Ovary (tissue), 9 donors: ENCODE measurements around the gene CCDC85B. TPM values are rescaled to one million over a fixed set of nuclear protein-coding genes. Genes with fewer than 3 reads are reported as not detected.

ENCODE experiments used
- DNase-seq, 5 donors: peaks; one replicate each; pipeline ENCODE4 v3.0.0-alpha.2; 2019 to 2020
- H3K27ac ChIP-seq, 2 donors: fragments of 200-600 bp; one replicate each; pipeline versions ENCODE4 v1.5.1 to v1.8.0; 2019 to 2022
- H3K27me3 ChIP-seq: fragments of 200-600 bp; one replicate; pipeline ENCODE4 v1.8.0; 2022
- H3K36me3 ChIP-seq: fragments of 200-600 bp; sonication (generic); one replicate; pipeline ENCODE4 v1.5.1; 2019
- H3K4me1 ChIP-seq: one replicate; pipeline ENCODE4 v1.8.1; 2013; ENCODE audit warnings: mild to moderate bottlenecking, moderate library complexity; ENCODE audit not compliant: insufficient read depth
- H3K4me3 ChIP-seq: fragments of 200-600 bp; sonication (generic); one replicate; pipeline ENCODE4 v1.5.1; 2017
- H3K9me3 ChIP-seq, 2 donors: fragments of 200-600 bp in 1 of 2; sonication (generic) in 1 of 2; one replicate each; pipeline versions ENCODE4 v1.5.1 to v1.8.1; 2013 to 2019; ENCODE audit warnings: mild to moderate bottlenecking in 1 of 2, moderate library complexity in 1 of 2
- EP300 ChIP-seq: sonication (generic); formaldehyde crosslinking; IDR thresholded peaks from one replicate; pipeline ENCODE4 v1.6.1; 2017; ENCODE audit warnings: antibody characterized with exemption
- POLR2A ChIP-seq: fragments of 450-650 bp; IDR thresholded peaks from one replicate; pipeline ENCODE4 v1.6.1; 2017; ENCODE audit warnings: antibody characterized with exemption, mild to moderate bottlenecking, moderate library complexity
- WGBS, 3 donors: extraction: QIAGEN DNeasy Blood & Tissue Kit in 1 of 3; methylation state at CpG; one replicate each; pipeline versions ENCODE4 v1.1.5 to v1.1.7; 2013 to 2017; 5-methylcytosine and 5-hydroxymethylcytosine counted together
- intact Hi-C, 4 donors: fragments of 100-400 bp; cut with DNase I; formaldehyde crosslinking; loops; one replicate each; pipeline versions ENCODE4 v1.11.0 to v1.15.1; 2022 to 2023
- polyA plus RNA-seq, 2 donors: library from polyadenylated mRNA; stranded (reverse); fragments of 200-250 nt in 1 of 2; fragments of 350-450 nt in 1 of 2; fragmentation: Illumina TruSeq in 1 of 2; extraction: RNeasy Lipid Tissue Mini Kit (QIAGEN cat#74804) in 1 of 2; gene quantifications; one replicate each; pipeline ENCODE4 v1.2.3, GENCODE V29; 2013 to 2014
- total RNA-seq, 7 donors: library from RNA; depleted of rRNA in 2 of 7; stranded (reverse); fragments of >200 nt in 2 of 7; fragmentation: NEBNext Ultra II Directional in 3 of 7; extraction: Animal tissue kit (Norgen Biotek cat#: 25700) in 3 of 7; gene quantifications; one replicate each; pipeline versions ENCODE4 v1.1.0 to v1.2.4, GENCODE V29; 2016 to 2023
- TF ChIP-seq, protein P1 (sequence below), 3 donors: fragments of 450-650 bp in 2 of 3; fragments of 200-600 bp in 1 of 3; IDR thresholded peaks; one replicate each; pipeline versions ENCODE4 v1.5.1 to v1.8.0; 2016 to 2022; ENCODE audit warnings: antibody characterized with exemption in 3 of 3, mild to moderate bottlenecking in 1 of 3
- donor health status: DM: no; HTN: no; CAD: no; lungs with moderate emphysema.
- donor health status: DM: no; HTN: no; CAD: no.
- donor health status: Bipolar disorder and iron deficiency.
- donor health status: DM: yes; HTN: yes; CAD: no.
- donor health status: DM: no; HTN: no; CAD: no.
- donor health status: DM: yes; HTN: yes; CAD: no.

CCDC85B gene
- total and polyA plus RNA-seq, 9 donors, result 31.5 to 85.0 (median 55.6) TPM; not detected in 1

DNA sequence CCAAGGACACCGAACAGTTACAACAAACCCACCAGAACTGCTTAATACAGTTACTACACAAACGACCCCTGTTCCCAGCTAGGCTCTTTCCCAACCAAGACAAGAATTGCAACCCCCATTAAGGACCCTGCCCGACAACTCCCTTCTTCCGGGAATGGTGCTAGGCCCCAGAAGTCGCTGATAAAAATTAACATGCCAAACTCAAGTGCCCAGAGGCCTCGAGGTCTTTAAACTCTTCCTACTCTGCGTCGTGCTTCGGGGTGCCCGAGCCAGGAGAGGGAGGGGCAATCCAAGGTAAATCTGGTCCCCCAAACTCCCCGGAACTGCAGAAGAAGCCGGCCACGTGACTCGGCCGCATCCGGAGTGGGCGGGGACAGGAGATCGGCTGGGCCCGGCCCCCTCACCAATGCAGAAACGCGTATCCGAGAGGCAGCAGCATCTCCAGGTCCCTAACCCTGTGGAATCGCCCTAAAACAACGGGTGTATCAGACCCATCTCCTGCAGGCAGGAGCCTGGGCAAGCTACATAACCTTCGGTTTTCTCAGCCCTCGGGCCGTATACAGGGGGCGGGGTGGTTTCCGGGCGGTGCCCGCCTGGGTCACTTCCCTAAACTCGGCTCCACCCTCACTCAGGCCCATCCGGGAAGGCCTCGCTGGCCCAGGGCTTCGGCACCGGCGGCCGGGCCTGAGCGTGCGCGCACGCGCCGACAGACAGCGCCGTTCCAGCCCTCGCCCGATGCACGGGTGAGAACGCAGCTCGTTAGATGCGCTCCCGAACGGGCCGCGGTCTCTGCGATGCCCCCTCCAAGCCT lies 33.6 kb upstream of the CCDC85B start:
- intact Hi-C loops, result no loop called here
- TF ChIP-seq EP300 (peak; percentile 80), POLR2A (peak; percentile 60)
- TF ChIP-seq, protein P1, sequence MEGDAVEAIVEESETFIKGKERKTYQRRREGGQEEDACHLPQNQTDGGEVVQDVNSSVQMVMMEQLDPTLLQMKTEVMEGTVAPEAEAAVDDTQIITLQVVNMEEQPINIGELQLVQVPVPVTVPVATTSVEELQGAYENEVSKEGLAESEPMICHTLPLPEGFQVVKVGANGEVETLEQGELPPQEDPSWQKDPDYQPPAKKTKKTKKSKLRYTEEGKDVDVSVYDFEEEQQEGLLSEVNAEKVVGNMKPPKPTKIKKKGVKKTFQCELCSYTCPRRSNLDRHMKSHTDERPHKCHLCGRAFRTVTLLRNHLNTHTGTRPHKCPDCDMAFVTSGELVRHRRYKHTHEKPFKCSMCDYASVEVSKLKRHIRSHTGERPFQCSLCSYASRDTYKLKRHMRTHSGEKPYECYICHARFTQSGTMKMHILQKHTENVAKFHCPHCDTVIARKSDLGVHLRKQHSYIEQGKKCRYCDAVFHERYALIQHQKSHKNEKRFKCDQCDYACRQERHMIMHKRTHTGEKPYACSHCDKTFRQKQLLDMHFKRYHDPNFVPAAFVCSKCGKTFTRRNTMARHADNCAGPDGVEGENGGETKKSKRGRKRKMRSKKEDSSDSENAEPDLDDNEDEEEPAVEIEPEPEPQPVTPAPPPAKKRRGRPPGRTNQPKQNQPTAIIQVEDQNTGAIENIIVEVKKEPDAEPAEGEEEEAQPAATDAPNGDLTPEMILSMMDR (IDR thresholded peaks at IDR 0.05), result no peak
- peak overlapping the region; percentile 77 to 86 for H3K27ac ChIP-seq
- peak; percentile 73 to 86 (median 82) for DNase-seq
- H3K4me1 ChIP-seq, result peaks cover 4% of the 10 kb centered on the region
- H3K9me3 ChIP-seq, result no peaks in the 10 kb centered on the region
- no peaks in the 10 kb centered on the region for H3K27me3 ChIP-seq
- peak overlapping the region; percentile 70 for H3K4me3 ChIP-seq
- H3K36me3 ChIP-seq, result no peaks in the 10 kb centered on the region
- WGBS, 3 donors, result 2 to 3% (median 2%) methylated on average over 35 to 57 of the region's 57 CpGs

DNA sequence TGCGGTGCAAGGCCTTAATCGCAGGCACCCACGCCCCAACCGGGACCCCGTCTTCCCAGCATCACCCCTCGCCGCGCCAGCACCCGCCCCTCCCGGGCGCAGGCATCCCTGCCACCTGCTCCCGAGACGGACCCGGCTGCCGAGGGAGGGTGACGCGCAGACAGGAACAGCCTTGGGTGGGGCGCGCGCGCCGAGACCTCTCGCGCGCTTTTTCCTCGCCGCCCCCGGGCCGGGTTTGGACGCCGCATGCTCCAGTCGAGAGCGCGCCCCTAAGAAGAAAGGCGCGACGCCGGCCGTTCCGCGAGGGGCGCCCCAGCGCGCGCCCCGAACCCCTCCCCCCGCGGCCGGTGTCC lies 33.0 kb upstream of the CCDC85B start:
- H3K4me1 ChIP-seq, result peaks cover 4% of the 10 kb centered on the region
- intact Hi-C loops, result no loop called here
- no peak for TF ChIP-seq POLR2A
- TF ChIP-seq EP300, result no peak
- TF ChIP-seq, protein P1 (IDR thresholded peaks at IDR 0.05), result no peak
- DNase-seq, result peak; percentile 56 to 79 (median 75)
- WGBS, 3 donors, result 0% methylated on average over 18 to 49 of the region's 49 CpGs
- no peaks in the 10 kb centered on the region for H3K9me3 ChIP-seq
- H3K4me3 ChIP-seq, result peak overlapping the region; percentile 70
- H3K36me3 ChIP-seq, result no peaks in the 10 kb centered on the region
- peak overlapping the region; percentile 77 to 86 for H3K27ac ChIP-seq
- H3K27me3 ChIP-seq, result no peaks in the 10 kb centered on the region

DNA sequence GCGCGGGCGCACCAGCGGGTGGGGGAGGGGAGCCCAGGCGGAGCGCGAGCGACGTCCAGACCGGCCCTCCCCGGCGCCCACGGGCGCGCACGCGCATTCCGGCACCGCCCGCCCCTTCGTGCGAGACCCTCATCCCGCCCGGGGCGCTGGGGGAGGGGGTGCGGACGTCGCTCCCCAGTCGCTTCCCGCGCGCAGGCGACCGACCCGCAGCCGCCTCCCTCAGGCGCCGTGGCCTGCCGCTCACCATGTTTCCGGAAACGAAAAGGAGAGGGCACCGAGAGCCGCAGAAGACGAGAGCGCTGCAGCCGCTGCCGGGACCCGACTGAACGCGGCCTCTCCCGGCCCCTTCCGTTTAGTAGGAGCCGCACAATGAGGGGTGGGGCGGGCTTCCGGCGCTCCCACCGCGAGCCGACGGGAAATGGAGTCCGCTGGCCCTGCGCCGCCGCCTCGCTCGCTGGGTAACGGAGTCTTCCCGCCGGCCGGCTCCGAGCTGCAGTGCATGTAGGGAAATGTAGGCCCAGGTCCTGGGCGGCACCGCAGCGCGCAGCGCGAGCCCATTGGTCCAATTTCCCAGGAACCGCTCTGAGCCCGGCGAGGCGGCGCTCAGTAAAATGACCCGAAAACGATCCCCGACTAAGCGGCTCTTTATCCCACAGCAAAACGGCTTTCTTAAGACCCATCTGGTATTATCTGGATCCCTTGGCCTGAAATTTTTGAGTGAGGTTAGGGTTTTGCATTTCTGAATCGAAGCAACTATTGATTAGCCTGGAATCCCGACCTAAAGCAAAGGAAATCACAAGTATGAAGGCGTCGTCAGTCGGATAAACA lies 32.4 kb upstream of the CCDC85B start, which contains the start of gene CFL1:
CFL1 (minus strand) TSS at position 328 of the 828 bp plus-strand sequence; CDS start at position 247, 81 bp downstream.
- peaks cover 4% of the 10 kb centered on the region for H3K4me1 ChIP-seq

DNA sequence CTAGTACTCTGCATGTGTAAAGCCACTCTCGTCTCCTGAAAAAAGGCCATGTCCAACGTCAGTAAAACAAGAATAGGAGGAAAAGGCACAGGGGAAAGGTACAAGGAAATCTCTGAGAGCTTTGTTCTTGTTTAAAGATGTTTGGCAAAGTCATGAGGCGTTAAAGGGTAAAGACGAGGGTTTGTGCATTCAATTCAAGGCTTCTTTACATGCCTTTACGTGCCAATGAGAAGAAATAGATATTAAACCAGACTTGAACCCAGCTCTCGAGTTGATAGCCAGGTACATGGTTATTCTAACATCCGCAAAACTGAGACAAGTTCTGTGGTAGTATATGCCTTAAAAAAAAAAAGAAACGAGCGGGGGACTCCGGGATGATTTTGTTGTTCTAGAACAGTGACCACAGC lies 31.8 kb upstream of the CCDC85B start:
- peak overlapping the region; percentile 78 for H3K4me3 ChIP-seq
- H3K27ac ChIP-seq, result peak overlapping the region; percentile 66 to 90
- no peaks in the 10 kb centered on the region for H3K27me3 ChIP-seq
- 0% methylated on average over 10 of the region's 10 CpGs for WGBS, 3 donors
- TF ChIP-seq, protein P1 (IDR thresholded peaks at IDR 0.05), result no peak
- TF ChIP-seq POLR2A, result no peak
- no peak for TF ChIP-seq EP300
- peaks cover 4% of the 10 kb centered on the region for H3K4me1 ChIP-seq
- no peak for DNase-seq
- no peaks in the 10 kb centered on the region for H3K36me3 ChIP-seq
- intact Hi-C loops, result no loop called here
- H3K9me3 ChIP-seq, result no peaks in the 10 kb centered on the region

More for the DNA sequence above, 32.4 kb upstream of the CCDC85B start, which contains the start of gene CFL1:
- intact Hi-C loops, result no loop called here
- Histone ChIP-seq H3K4me3 (peak within 1 kb of the TSS; percentile 78), H3K27ac (peak within 1 kb of the TSS; percentile 77 to 90), H3K36me3 (no peaks in the 10 kb centered on the region), H3K27me3 (no peaks in the 10 kb centered on the region), H3K9me3 (no peaks in the 10 kb centered on the region)
- 0 to 1% (median 1%) methylated on average over 43 to 92 of the region's 92 CpGs for WGBS, 3 donors
- peak; percentile 97 to 99 (median 98) for DNase-seq
- peak; percentile 40 for TF ChIP-seq EP300
- peak; percentile 97 for TF ChIP-seq POLR2A
- TF ChIP-seq, protein P1 (IDR thresholded peaks at IDR 0.05), result peak in 1 of 3 donors; percentile 26
